Activated naive CD4-positive, alpha-beta T cell treated with anti-CD3 and anti-CD28 coated beads, Interleukin-2, amount 50 U/mL, for 24 hours (primary cell): Measurements from ENCODE around the gene RAC3.
A peak's percentile ranks its signal among the peaks of the same experiment; 100 is the strongest.

Experiments used
- H3K27ac Mint-ChIP-seq: one replicate; pipeline ENCODE4 v1.8.0; 2021; ENCODE audit warnings: mild to moderate bottlenecking, mixed read lengths
- H3K27me3 Mint-ChIP-seq: one replicate; pipeline ENCODE4 v1.8.0; 2021; ENCODE audit warnings: mixed read lengths
- H3K36me3 Mint-ChIP-seq: one replicate; pipeline ENCODE4 v1.8.0; 2021; ENCODE audit warnings: mixed read lengths
- H3K4me1 Mint-ChIP-seq: one replicate; pipeline ENCODE4 v1.8.0; 2021; ENCODE audit warnings: mixed read lengths
- H3K4me3 Mint-ChIP-seq: one replicate; pipeline ENCODE4 v1.8.0; 2021; ENCODE audit warnings: mild to moderate bottlenecking, mixed read lengths
- H3K9me3 Mint-ChIP-seq: one replicate; pipeline ENCODE4 v1.8.0; 2021; ENCODE audit warnings: mixed read lengths

RAC3 gene

GRCh38 chr17:82016875-82017459, 14.5 kb upstream of the RAC3 start:
- Mint-ChIP-seq H3K27me3 (no peaks in the 10 kb centered on the region), H3K4me3 (no peak overlapping the region), H3K9me3 (no peaks in the 10 kb centered on the region), H3K4me1 (peaks cover 13% of the 10 kb centered on the region), H3K27ac (no peak overlapping the region), H3K36me3 (no peaks in the 10 kb centered on the region)

GRCh38 chr17:82017612-82018151, 13.8 kb upstream of the RAC3 start:
- Mint-ChIP-seq H3K9me3 (no peaks in the 10 kb centered on the region), H3K36me3 (no peaks in the 10 kb centered on the region), H3K4me1 (peaks cover 13% of the 10 kb centered on the region), H3K4me3 (no peak overlapping the region), H3K27ac (no peak overlapping the region), H3K27me3 (no peaks in the 10 kb centered on the region)

- Mint-ChIP-seq H3K27ac (peak overlapping the region; percentile 17), H3K4me1 (peaks cover 13% of the 10 kb centered on the region), H3K36me3 (no peaks in the 10 kb centered on the region), H3K4me3 (peak overlapping the region; percentile 55), H3K9me3 (no peaks in the 10 kb centered on the region), H3K27me3 (no peaks in the 10 kb centered on the region)
These were observed 13.1 kb upstream of the RAC3 start for GRCh38 chr17:82018152-82018988.

- no peak overlapping the region for H3K4me3 Mint-ChIP-seq
- peaks cover 13% of the 10 kb centered on the region for H3K4me1 Mint-ChIP-seq
- H3K27ac Mint-ChIP-seq = no peak overlapping the region
- H3K36me3 Mint-ChIP-seq = no peaks in the 10 kb centered on the region
- H3K9me3 Mint-ChIP-seq = no peaks in the 10 kb centered on the region
- H3K27me3 Mint-ChIP-seq = no peaks in the 10 kb centered on the region
These were observed 12.3 kb upstream of the RAC3 start for GRCh38 chr17:82018989-82019689.

- H3K27me3 Mint-ChIP-seq = no peaks in the 10 kb centered on the region
- H3K36me3 Mint-ChIP-seq = no peaks in the 10 kb centered on the region
- H3K4me3 Mint-ChIP-seq = no peak overlapping the region
- H3K27ac Mint-ChIP-seq = no peak overlapping the region
- H3K9me3 Mint-ChIP-seq = no peaks in the 10 kb centered on the region
- peaks cover 13% of the 10 kb centered on the region for H3K4me1 Mint-ChIP-seq
These were observed 11.5 kb upstream of the RAC3 start for GRCh38 chr17:82019690-82020571.

- Mint-ChIP-seq H3K27me3 (no peaks in the 10 kb centered on the region), H3K4me1 (peaks cover 13% of the 10 kb centered on the region), H3K27ac (no peak overlapping the region)
These were observed 10.8 kb upstream of the RAC3 start for GRCh38 chr17:82020572-82021106.

GRCh38 chr17:82021107-82021899, 10.2 kb upstream of the RAC3 start:
- peak overlapping the region; percentile 35 for H3K27ac Mint-ChIP-seq
- H3K9me3 Mint-ChIP-seq = no peaks in the 10 kb centered on the region
- no peaks in the 10 kb centered on the region for H3K36me3 Mint-ChIP-seq

More at GRCh38 chr17:82020572-82021106, 10.8 kb upstream of the RAC3 start:
- H3K36me3 Mint-ChIP-seq = no peaks in the 10 kb centered on the region
- peak overlapping the region; percentile 39 for H3K4me3 Mint-ChIP-seq
- no peaks in the 10 kb centered on the region for H3K9me3 Mint-ChIP-seq

GRCh38 chr17:82021900-82022309, 9.6 kb upstream of the RAC3 start:
- no peaks in the 10 kb centered on the region for H3K36me3 Mint-ChIP-seq

More at GRCh38 chr17:82021107-82021899, 10.2 kb upstream of the RAC3 start:
- Mint-ChIP-seq H3K4me1 (peaks cover 13% of the 10 kb centered on the region), H3K4me3 (peak overlapping the region; percentile 88), H3K27me3 (no peaks in the 10 kb centered on the region)

GRCh38 chr17:82022310-82022980, 9.0 kb upstream of the RAC3 start, which contains the start of gene CENPX:
TSS of gene CENPX (minus strand) at chr17:82022878. CDS start at chr17:82022861, 17 bp downstream.
- Mint-ChIP-seq H3K36me3 (no peaks in the 10 kb centered on the region), H3K4me3 (peak within 1 kb of the TSS; percentile 88), H3K4me1 (peaks cover 13% of the 10 kb centered on the region), H3K27me3 (no peaks in the 10 kb centered on the region), H3K27ac (peak within 1 kb of the TSS; percentile 68), H3K9me3 (no peaks in the 10 kb centered on the region)

More at GRCh38 chr17:82021900-82022309, 9.6 kb upstream of the RAC3 start:
- Mint-ChIP-seq H3K9me3 (no peaks in the 10 kb centered on the region), H3K4me3 (peak overlapping the region; percentile 88), H3K4me1 (peaks cover 13% of the 10 kb centered on the region), H3K27me3 (no peaks in the 10 kb centered on the region), H3K27ac (no peak overlapping the region)

- peaks cover 13% of the 10 kb centered on the region for H3K4me1 Mint-ChIP-seq
- H3K9me3 Mint-ChIP-seq = no peaks in the 10 kb centered on the region
- H3K27ac Mint-ChIP-seq = peak within 1 kb of the TSS; percentile 68
- no peaks in the 10 kb centered on the region for H3K27me3 Mint-ChIP-seq
- no peaks in the 10 kb centered on the region for H3K36me3 Mint-ChIP-seq
- H3K4me3 Mint-ChIP-seq = peak within 1 kb of the TSS; percentile 88
These were observed 8.5 kb upstream of the RAC3 start, which contains the start of gene LRRC45 for GRCh38 chr17:82022981-82023446. TSS of gene LRRC45 (plus strand) at chr17:82023305. CDS start at chr17:82023644, 339 bp downstream.

GRCh38 chr17:82023447-82024241, 7.8 kb upstream of the RAC3 start:
- peaks cover 13% of the 10 kb centered on the region for H3K4me1 Mint-ChIP-seq
- H3K27me3 Mint-ChIP-seq = no peaks in the 10 kb centered on the region
- peak overlapping the region; percentile 82 for H3K4me3 Mint-ChIP-seq
- H3K9me3 Mint-ChIP-seq = no peaks in the 10 kb centered on the region
- no peaks in the 10 kb centered on the region for H3K36me3 Mint-ChIP-seq
- no peak overlapping the region for H3K27ac Mint-ChIP-seq

- Mint-ChIP-seq H3K27ac (no peak overlapping the region), H3K4me3 (no peak overlapping the region), H3K36me3 (no peaks in the 10 kb centered on the region), H3K27me3 (no peaks in the 10 kb centered on the region), H3K9me3 (no peaks in the 10 kb centered on the region), H3K4me1 (peaks cover 17% of the 10 kb centered on the region)
These were observed 6.6 kb upstream of the RAC3 start for GRCh38 chr17:82024859-82025258.
